Ascending aorta (tissue), 2 donors: ENCODE measurements around the gene PYM1. TPM values are rescaled to one million over a fixed set of nuclear protein-coding genes. Genes with fewer than 3 reads are reported as not detected.

Experiments used
- DNase-seq, 2 donors: peaks; one replicate each; pipeline ENCODE4 v3.0.0-alpha.2; 2019; ENCODE audit warnings: low spot score in 2 of 2
- H3K27ac ChIP-seq, 2 donors: fragments of 200-600 bp; sonication (generic); one replicate each; pipeline ENCODE4 v1.5.1; 2016 to 2017; ENCODE audit warnings: mild to moderate bottlenecking in 1 of 2
- H3K27me3 ChIP-seq: fragments of 200-600 bp; sonication (generic); one replicate; pipeline ENCODE4 v1.5.1; 2017
- H3K36me3 ChIP-seq, 2 donors: fragments of 200-600 bp; sonication (generic); one replicate each; pipeline ENCODE4 v1.5.1; 2016
- H3K4me1 ChIP-seq, 2 donors: fragments of 200-600 bp; sonication (generic); one replicate each; pipeline ENCODE4 v1.5.1; 2016 to 2017; ENCODE audit warnings: mild to moderate bottlenecking in 1 of 2
- H3K4me3 ChIP-seq, 2 donors: fragments of 200-600 bp; sonication (generic); one replicate each; pipeline ENCODE4 v1.5.1; 2016 to 2017; ENCODE audit warnings: mild to moderate bottlenecking in 1 of 2
- H3K9me3 ChIP-seq, 2 donors: fragments of 200-600 bp; sonication (generic); one replicate each; pipeline ENCODE4 v1.5.1; 2016
- CTCF ChIP-seq, 3 experiments: fragments of 200-600 bp in 2 of 3; fragments of 450-650 bp in 1 of 3; sonication (generic) in 2 of 3; IDR thresholded peaks; one replicate each; pipeline ENCODE4 v1.5.1; 2016 to 2019; ENCODE audit warnings: antibody characterized with exemption in 3 of 3, mild to moderate bottlenecking in 1 of 3, moderate library complexity in 1 of 3
- intact Hi-C: fragments of 100-400 bp; cut with DNase I; formaldehyde crosslinking; loops from one replicate; pipeline ENCODE4 v1.15.1; 2023
- total RNA-seq: library from RNA; depleted of rRNA; stranded (reverse); fragments of >200 nt; gene quantifications from one replicate; pipeline ENCODE4 v1.1.0, GENCODE V29; 2016

The PYM1 gene
- total RNA-seq, 1 donor from 2014 or later: 83.7 TPM

GRCh38 chr12:55861871-55862270 is 65.8 kb downstream of the PYM1 start:
- peak in 1 of 2 donors; percentile 2 for DNase-seq
- no peaks in the 10 kb centered on the region for H3K27me3 ChIP-seq
- intact Hi-C loops: no loop called here
- H3K36me3 ChIP-seq: no peaks in the 10 kb centered on the region
- TF ChIP-seq CTCF (IDR thresholded peaks at IDR 0.05): no peak
- H3K4me3 ChIP-seq: no peak overlapping the region
- H3K27ac ChIP-seq: peak overlapping the region; percentile 15 to 16
- H3K9me3 ChIP-seq: peaks cover 5 to 9% of the 10 kb centered on the region in 2 donors
- peaks cover 0 to 2% of the 10 kb centered on the region in 2 donors for H3K4me1 ChIP-seq

- H3K36me3 ChIP-seq: no peaks in the 10 kb centered on the region
- TF ChIP-seq CTCF (IDR thresholded peaks at IDR 0.05): no peak
- H3K4me3 ChIP-seq: no peak overlapping the region
- H3K4me1 ChIP-seq: peaks cover 0 to 2% of the 10 kb centered on the region in 2 donors
- peak overlapping the region in 1 of 2 donors; percentile 16 for H3K27ac ChIP-seq
- peaks cover 5 to 9% of the 10 kb centered on the region in 2 donors for H3K9me3 ChIP-seq
- intact Hi-C loops: no loop called here
- H3K27me3 ChIP-seq: no peaks in the 10 kb centered on the region
- DNase-seq: no peak
These were observed 66.3 kb downstream of the PYM1 start for GRCh38 chr12:55861396-55861795.

- no peaks in the 10 kb centered on the region for H3K9me3 ChIP-seq
- no peak overlapping the region for H3K27ac ChIP-seq
- no peaks in the 10 kb centered on the region for H3K36me3 ChIP-seq
- no peaks in the 10 kb centered on the region for H3K27me3 ChIP-seq
- peaks cover 4 to 25% of the 10 kb centered on the region in 2 donors for H3K4me1 ChIP-seq
- no peak for TF ChIP-seq CTCF (IDR thresholded peaks at IDR 0.05)
- no peak for DNase-seq
- no peak overlapping the region for H3K4me3 ChIP-seq
- intact Hi-C loops: no loop called here
These were observed 75.0 kb downstream of the PYM1 start for GRCh38 chr12:55852740-55853139.

Other genes with a start within 250 kb of the PYM1 start
- gene ITGA7, start 220.0 kb downstream of the PYM1 start, total RNA-seq: 246 TPM
- gene BLOC1S1, start 211.8 kb downstream of the PYM1 start, total RNA-seq: 57.2 TPM
- 3.6 TPM for gene RDH5, start 207.5 kb downstream of the PYM1 start, total RNA-seq
- 566 TPM for gene CD63, start 198.9 kb downstream of the PYM1 start, total RNA-seq
- 1.6 TPM for gene GDF11, start 184.8 kb downstream of the PYM1 start, total RNA-seq
- gene SARNP, start 110.2 kb downstream of the PYM1 start, total RNA-seq: 13.4 TPM
- gene ORMDL2, start 109.9 kb downstream of the PYM1 start, total RNA-seq: 13.8 TPM
- gene DNAJC14, start 98.3 kb downstream of the PYM1 start, total RNA-seq: 26.1 TPM
- 37.5 TPM for gene MMP19, start 85.0 kb downstream of the PYM1 start, total RNA-seq
- 48.6 TPM for gene DGKA, start 3.3 kb upstream of the PYM1 start, total RNA-seq
- gene PMEL, start 38.1 kb upstream of the PYM1 start, total RNA-seq: not detected
- gene CDK2, start 38.9 kb upstream of the PYM1 start, total RNA-seq: 24.5 TPM
- 48.0 TPM for gene RAB5B, start 46.2 kb upstream of the PYM1 start, total RNA-seq
- 5.4 TPM for gene SUOX, start 69.4 kb upstream of the PYM1 start, total RNA-seq
- gene IKZF4, start 93.1 kb upstream of the PYM1 start, total RNA-seq: 1.6 TPM
- gene RPS26, start 114.0 kb upstream of the PYM1 start, total RNA-seq: 877 TPM
- 3.2 TPM for gene ERBB3, start 152.3 kb upstream of the PYM1 start, total RNA-seq
- 101 TPM for gene PA2G4, start 176.7 kb upstream of the PYM1 start, total RNA-seq
- gene RPL41, start 188.7 kb upstream of the PYM1 start, total RNA-seq: 1,819 TPM
- 11.1 TPM for gene ZC3H10, start 190.4 kb upstream of the PYM1 start, total RNA-seq
- 119 TPM for gene ESYT1, start 200.4 kb upstream of the PYM1 start, total RNA-seq
- 53.6 TPM for gene MYL6B, start 224.7 kb upstream of the PYM1 start, total RNA-seq
- gene MYL6, start 230.5 kb upstream of the PYM1 start, total RNA-seq: 1,476 TPM